Esophagus muscularis mucosa (tissue), 4 donors: ENCODE data around the gene CWF19L2. TPM values are rescaled to one million over a fixed set of nuclear protein-coding genes. Genes with fewer than 3 reads are reported as not detected.

Experiments used
- DNase-seq: peaks from one replicate; pipeline ENCODE4 v3.0.0-alpha.2; 2017; ENCODE audit errors: extremely low spot score
- H3K27ac ChIP-seq, 4 donors: fragments of 200-600 bp; sonication (generic); replicated peaks in 1 of 4; 1 replicate in 3 of 4; 2 replicates in 1 of 4; pipeline ENCODE4 v1.5.1; 2016 to 2019; ENCODE audit warnings: mild to moderate bottlenecking in 1 of 4
- H3K27me3 ChIP-seq, 4 donors: fragments of 200-600 bp; sonication (generic); one replicate each; pipeline versions ENCODE4 v1.5.1 to v1.6.0; 2016 to 2019
- H3K36me3 ChIP-seq, 4 donors: fragments of 200-600 bp; sonication (generic); one replicate each; pipeline ENCODE4 v1.5.1; 2016 to 2019
- H3K4me1 ChIP-seq, 4 donors: fragments of 200-600 bp; sonication (generic); one replicate each; pipeline ENCODE4 v1.5.1; 2016 to 2019
- H3K4me3 ChIP-seq, 4 donors: fragments of 200-600 bp; sonication (generic); 1 replicate in 2 of 4; 2 replicates in 2 of 4; pipeline ENCODE4 v1.5.1; 2016 to 2019; ENCODE audit warnings: mild to moderate bottlenecking in 4 of 4, moderate library complexity in 1 of 4
- H3K9me3 ChIP-seq, 4 donors: fragments of 200-600 bp; sonication (generic); 1 replicate in 3 of 4; 2 replicates in 1 of 4; pipeline ENCODE4 v1.5.1; 2016 to 2019
- CTCF ChIP-seq, 3 experiments: fragments of 200-600 bp in 2 of 3; fragments of 450-650 bp in 1 of 3; sonication (generic) in 2 of 3; IDR thresholded peaks; one replicate each; pipeline ENCODE4 v1.5.1; 2017 to 2019; ENCODE audit warnings: antibody characterized with exemption in 3 of 3, mild to moderate bottlenecking in 2 of 3, moderate library complexity in 1 of 3
- EP300 ChIP-seq: sonication (generic); formaldehyde crosslinking; IDR thresholded peaks from one replicate; pipeline ENCODE4 v1.6.1; 2017; ENCODE audit warnings: antibody characterized with exemption
- POLR2A ChIP-seq: fragments of 450-650 bp; IDR thresholded peaks from one replicate; pipeline ENCODE4 v1.6.1; 2017; ENCODE audit warnings: antibody characterized with exemption, moderate library complexity, mild to moderate bottlenecking, low read depth
- POLR2AphosphoS5 ChIP-seq, 2 donors: sonication (generic); formaldehyde crosslinking; IDR thresholded peaks; one replicate each; pipeline ENCODE4 v1.6.1; 2017; ENCODE audit warnings: antibody characterized with exemption in 2 of 2
- WGBS: methylation state at CpG from one replicate; pipeline ENCODE4 v1.1.5; 2018; 5-methylcytosine and 5-hydroxymethylcytosine counted together
- intact Hi-C: fragments of 100-400 bp; cut with DNase I; formaldehyde crosslinking; loops from one replicate; pipeline ENCODE4 v1.15.1; 2023
- total RNA-seq, 4 donors: library from RNA; depleted of rRNA; stranded (reverse); fragments of >200 nt; gene quantifications; one replicate each; pipeline versions ENCODE4 v1.1.0 to v1.2.1, GENCODE V29; 2016

The CWF19L2 gene
- total RNA-seq, 4 donors from 2014 or later: 14.4 to 34.5 (median 17.1) TPM

DNA sequence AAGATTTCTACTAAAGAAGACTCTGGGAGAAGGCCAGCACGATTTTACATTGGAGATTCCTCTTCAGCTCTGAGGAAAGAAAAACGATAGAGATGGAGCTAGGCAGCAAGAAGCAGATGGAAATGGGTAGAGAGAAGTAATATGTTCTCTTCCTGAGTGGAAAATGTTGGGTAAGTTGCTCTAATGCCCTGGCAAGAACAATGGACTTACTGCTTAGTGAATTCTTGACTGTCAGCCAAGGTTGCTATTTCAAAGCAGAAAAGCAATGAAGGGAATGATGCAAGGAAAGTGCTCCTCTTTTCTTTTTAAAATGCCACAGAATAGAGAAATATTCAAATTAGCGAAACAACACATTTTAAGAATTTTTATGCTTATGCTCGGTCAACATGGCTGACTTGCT lies 38.4 kb upstream of the CWF19L2 start:
- no peak for TF ChIP-seq EP300
- TF ChIP-seq POLR2A: no peak
- TF ChIP-seq CTCF (IDR thresholded peaks at IDR 0.05): no peak
- no peak for TF ChIP-seq POLR2AphosphoS5 (IDR thresholded peaks at IDR 0.05)
- Histone ChIP-seq H3K4me1 (peaks cover 0 to 10% (median 7%) of the 10 kb centered on the region in 4 donors), H3K36me3 (no peaks in the 10 kb centered on the region), H3K4me3 (no peak overlapping the region), H3K27ac (peak overlapping the region in 1 of 4 donors; percentile 37), H3K27me3 (no peaks in the 10 kb centered on the region), H3K9me3 (no peaks in the 10 kb centered on the region)
- intact Hi-C loops: no loop called here
- no peak for DNase-seq
- 59% methylated on average over 4 of the region's 4 CpGs for WGBS

DNA sequence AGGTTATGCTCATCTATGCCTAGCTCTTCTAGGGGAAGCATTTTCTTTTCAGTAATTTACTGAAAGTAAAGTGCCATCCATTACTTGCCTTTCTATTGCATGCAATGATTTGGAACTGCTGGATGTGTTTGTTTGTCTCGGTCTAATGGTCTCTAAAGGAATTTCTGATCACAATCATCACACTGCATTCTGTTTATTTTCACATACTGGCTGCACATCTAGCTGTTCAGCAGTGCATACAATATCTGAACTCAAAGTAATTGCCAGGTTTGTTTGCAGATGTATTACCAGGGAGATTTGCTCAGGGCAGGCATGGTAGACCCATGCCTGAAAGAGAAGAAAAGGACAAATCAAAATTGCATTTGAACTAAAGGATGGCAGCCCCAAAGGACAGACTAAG lies 36.4 kb upstream of the CWF19L2 start:
- TF ChIP-seq POLR2AphosphoS5 (IDR thresholded peaks at IDR 0.05) (no peak), CTCF (IDR thresholded peaks at IDR 0.05) (no peak), POLR2A (no peak)
- no peak overlapping the region for H3K27ac ChIP-seq
- WGBS: 91% methylated on average over 1 of the region's 1 CpG
- no peaks in the 10 kb centered on the region for H3K9me3 ChIP-seq
- H3K27me3 ChIP-seq: no peaks in the 10 kb centered on the region
- H3K4me3 ChIP-seq: no peak overlapping the region
- no peaks in the 10 kb centered on the region for H3K36me3 ChIP-seq
- H3K4me1 ChIP-seq: peaks cover 0 to 10% (median 7%) of the 10 kb centered on the region in 4 donors
- no peak for DNase-seq
- intact Hi-C loops: no loop called here

DNA sequence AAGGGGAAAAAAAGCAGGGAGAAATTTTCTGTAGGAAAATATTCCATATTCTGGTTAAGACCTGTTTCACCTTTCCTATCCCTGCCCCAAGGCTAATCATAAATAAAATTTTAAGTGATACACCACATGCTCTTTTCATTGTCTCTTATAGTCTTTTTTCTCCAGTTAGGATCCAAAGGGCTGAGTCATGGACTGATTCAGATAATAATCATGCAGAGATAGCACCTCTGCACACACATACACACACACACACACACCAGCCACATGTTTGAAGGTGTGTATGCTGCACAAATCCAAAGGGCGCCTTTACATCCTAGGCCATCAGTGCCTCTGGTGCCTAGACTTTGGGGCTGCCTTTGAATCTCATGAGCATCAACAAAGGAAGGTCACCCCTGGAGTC lies 35.5 kb upstream of the CWF19L2 start:
- TF ChIP-seq POLR2A: no peak
- TF ChIP-seq POLR2AphosphoS5 (IDR thresholded peaks at IDR 0.05): no peak
- TF ChIP-seq EP300: no peak
- TF ChIP-seq CTCF (IDR thresholded peaks at IDR 0.05): no peak
- intact Hi-C loops: no loop called here
- H3K27ac ChIP-seq: no peak overlapping the region
- peaks cover 0 to 10% (median 7%) of the 10 kb centered on the region in 4 donors for H3K4me1 ChIP-seq
- H3K27me3 ChIP-seq: no peaks in the 10 kb centered on the region
- no peak overlapping the region for H3K4me3 ChIP-seq
- 100% methylated on average over 1 of the region's 1 CpG for WGBS
- no peaks in the 10 kb centered on the region for H3K9me3 ChIP-seq
- DNase-seq: no peak
- no peaks in the 10 kb centered on the region for H3K36me3 ChIP-seq

GRCh38 chr11:107490836-107491235 lies 33.2 kb upstream of the CWF19L2 start:
- TF ChIP-seq EP300 (no peak), POLR2AphosphoS5 (IDR thresholded peaks at IDR 0.05) (no peak), CTCF (IDR thresholded peaks at IDR 0.05) (no peak), POLR2A (no peak)
- Histone ChIP-seq H3K27ac (no peak overlapping the region), H3K4me1 (peaks cover 0 to 4% (median 2%) of the 10 kb centered on the region in 4 donors), H3K27me3 (no peaks in the 10 kb centered on the region), H3K4me3 (no peak overlapping the region), H3K9me3 (no peaks in the 10 kb centered on the region), H3K36me3 (no peaks in the 10 kb centered on the region)
- intact Hi-C loops: no loop called here
- 86% methylated on average over 2 of the region's 2 CpGs for WGBS
- no peak for DNase-seq

GRCh38 chr11:107482234-107482633 lies 24.6 kb upstream of the CWF19L2 start:
- no peak overlapping the region for H3K27ac ChIP-seq
- no peaks in the 10 kb centered on the region for H3K9me3 ChIP-seq
- intact Hi-C loops: no loop called here
- no peaks in the 10 kb centered on the region for H3K4me1 ChIP-seq
- TF ChIP-seq CTCF (IDR thresholded peaks at IDR 0.05) (no peak), EP300 (no peak), POLR2A (no peak), POLR2AphosphoS5 (IDR thresholded peaks at IDR 0.05) (no peak)
- no peak for DNase-seq
- H3K27me3 ChIP-seq: no peaks in the 10 kb centered on the region
- H3K36me3 ChIP-seq: no peaks in the 10 kb centered on the region
- no peak overlapping the region for H3K4me3 ChIP-seq
